ENCODE measurements around the gene TEX9. TPM values are rescaled to one million over a fixed set of nuclear protein-coding genes. Genes with fewer than 3 reads are reported as not detected.

TEX9 gene
- total RNA-seq, 4 donors from 2014 or later = 3.1 to 5.4 (median 3.9) TPM

- intact Hi-C loops (cut with DNase I) = no loop called here
- DNase-seq (ENCODE audit: extremely low spot score) = no peak
- no peak for TF ChIP-seq CTCF (IDR thresholded peaks at IDR 0.05)
- TF ChIP-seq POLR2A (IDR thresholded peaks at IDR 0.05; ENCODE audit: low read depth) = no peak
- no peak for TF ChIP-seq POLR2AphosphoS5 (IDR thresholded peaks at IDR 0.05)
- no peak for TF ChIP-seq EP300 (IDR thresholded peaks at IDR 0.05)
- no peaks in the 10 kb centered on the region for H3K9me3 ChIP-seq
- no peaks in the 10 kb centered on the region for H3K27me3 ChIP-seq
- H3K4me1 ChIP-seq = no peaks in the 10 kb centered on the region
- no peak overlapping the region for H3K4me3 ChIP-seq
- no peaks in the 10 kb centered on the region for H3K36me3 ChIP-seq
- H3K27ac ChIP-seq (replicated peaks in 1 of 4) = no peak overlapping the region
- WGBS = 92% methylated on average over 5 of the region's 5 CpGs
These were observed 80.5 kb downstream of the TEX9 start for GRCh38 chr15:56445746-56446145.

- H3K9me3 ChIP-seq = no peaks in the 10 kb centered on the region
- H3K4me3 ChIP-seq = no peak overlapping the region
- no peak overlapping the region for H3K27ac ChIP-seq (replicated peaks in 1 of 4)
- intact Hi-C loops (cut with DNase I) = no loop called here
- no peaks in the 10 kb centered on the region for H3K36me3 ChIP-seq
- DNase-seq (ENCODE audit: extremely low spot score) = no peak
- 84% methylated on average over 1 of the region's 1 CpG for WGBS
- H3K4me1 ChIP-seq = no peaks in the 10 kb centered on the region
- no peak for TF ChIP-seq POLR2AphosphoS5 (IDR thresholded peaks at IDR 0.05)
- no peak for TF ChIP-seq CTCF (IDR thresholded peaks at IDR 0.05)
- TF ChIP-seq EP300 (IDR thresholded peaks at IDR 0.05) = no peak
- no peak for TF ChIP-seq POLR2A (IDR thresholded peaks at IDR 0.05; ENCODE audit: low read depth)
- H3K27me3 ChIP-seq = no peaks in the 10 kb centered on the region
These were observed 89.6 kb downstream of the TEX9 start for GRCh38 chr15:56454836-56455235.

GRCh38 chr15:56456229-56456628 lies 91.0 kb downstream of the TEX9 start:
- Histone ChIP-seq H3K9me3 (no peaks in the 10 kb centered on the region), H3K27ac (replicated peaks in 1 of 4) (no peak overlapping the region), H3K27me3 (no peaks in the 10 kb centered on the region), H3K36me3 (no peaks in the 10 kb centered on the region), H3K4me1 (no peaks in the 10 kb centered on the region), H3K4me3 (no peak overlapping the region)
- 92% methylated on average over 3 of the region's 3 CpGs for WGBS
- DNase-seq (ENCODE audit: extremely low spot score) = no peak
- TF ChIP-seq EP300 (IDR thresholded peaks at IDR 0.05) = no peak
- no peak for TF ChIP-seq CTCF (IDR thresholded peaks at IDR 0.05)
- TF ChIP-seq POLR2A (IDR thresholded peaks at IDR 0.05; ENCODE audit: low read depth) = no peak
- no peak for TF ChIP-seq POLR2AphosphoS5 (IDR thresholded peaks at IDR 0.05)
- intact Hi-C loops (cut with DNase I) = no loop called here

- H3K4me3 ChIP-seq = no peak overlapping the region
- intact Hi-C loops (cut with DNase I) = no loop called here
- no peaks in the 10 kb centered on the region for H3K36me3 ChIP-seq
- TF ChIP-seq POLR2A (IDR thresholded peaks at IDR 0.05; ENCODE audit: low read depth) = no peak
- TF ChIP-seq POLR2AphosphoS5 (IDR thresholded peaks at IDR 0.05) = no peak
- no peak for TF ChIP-seq EP300 (IDR thresholded peaks at IDR 0.05)
- no peak for TF ChIP-seq CTCF (IDR thresholded peaks at IDR 0.05)
- peaks cover 0 to 1% (median 0%) of the 10 kb centered on the region in 4 donors for H3K4me1 ChIP-seq
- H3K27ac ChIP-seq (replicated peaks in 1 of 4) = no peak overlapping the region
- DNase-seq (ENCODE audit: extremely low spot score) = no peak
- 100% methylated on average over 2 of the region's 2 CpGs for WGBS
- H3K9me3 ChIP-seq = no peaks in the 10 kb centered on the region
- H3K27me3 ChIP-seq = no peaks in the 10 kb centered on the region
These were observed 93.9 kb downstream of the TEX9 start for GRCh38 chr15:56459096-56459495.

- TF ChIP-seq POLR2AphosphoS5 (IDR thresholded peaks at IDR 0.05) (no peak), POLR2A (IDR thresholded peaks at IDR 0.05; ENCODE audit: low read depth) (no peak), EP300 (IDR thresholded peaks at IDR 0.05) (no peak), CTCF (IDR thresholded peaks at IDR 0.05) (no peak)
- Histone ChIP-seq H3K9me3 (no peaks in the 10 kb centered on the region), H3K27ac (replicated peaks in 1 of 4) (no peak overlapping the region), H3K27me3 (no peaks in the 10 kb centered on the region), H3K36me3 (no peaks in the 10 kb centered on the region), H3K4me1 (peaks cover 8% of the 10 kb centered on the region in 4 donors), H3K4me3 (no peak overlapping the region)
- WGBS = 47% methylated on average over 1 of the region's 1 CpG
- DNase-seq (ENCODE audit: extremely low spot score) = no peak
- intact Hi-C loops (cut with DNase I) = no loop called here
These were observed 94.8 kb downstream of the TEX9 start for GRCh38 chr15:56460071-56460470.

All from esophagus muscularis mucosa (tissue), 4 donors.